ENCODE results near the gene RAMACL. TPM values are rescaled to one million over a fixed set of nuclear protein-coding genes. Genes with fewer than 3 reads are reported as not detected.
A peak's percentile ranks its signal among the peaks of the same experiment; 100 is the strongest.

RAMACL gene
- total RNA-seq, 1 experiment from 2014 or later, result 0.30 TPM

DNA sequence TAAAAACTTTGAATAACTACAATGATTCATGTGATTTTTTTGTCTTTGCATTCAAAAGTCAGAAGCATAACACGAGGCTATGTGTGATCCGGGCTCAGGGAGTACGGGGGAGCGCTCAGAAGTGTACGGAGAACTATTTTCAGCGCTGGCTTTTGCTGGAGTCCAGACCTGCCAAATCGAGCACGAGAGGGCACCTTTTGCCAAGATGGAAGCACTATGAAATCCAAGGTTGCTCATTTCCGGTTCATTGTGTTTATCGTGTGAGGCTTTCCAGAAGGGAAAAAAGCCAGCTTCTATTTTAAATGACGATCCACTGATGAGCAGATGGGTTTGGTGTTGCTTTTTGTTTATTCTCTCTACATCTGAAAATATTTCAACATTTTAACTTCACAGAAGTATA is 11.3 kb downstream of the RAMACL start:
- DNase-seq (ENCODE audit: low read depth), result peak; percentile 62

GRCh38 chr6:166573511-166574216 is 12.8 kb downstream of the RAMACL start:
- DNase-seq (ENCODE audit: low read depth), result no peak

DNA sequence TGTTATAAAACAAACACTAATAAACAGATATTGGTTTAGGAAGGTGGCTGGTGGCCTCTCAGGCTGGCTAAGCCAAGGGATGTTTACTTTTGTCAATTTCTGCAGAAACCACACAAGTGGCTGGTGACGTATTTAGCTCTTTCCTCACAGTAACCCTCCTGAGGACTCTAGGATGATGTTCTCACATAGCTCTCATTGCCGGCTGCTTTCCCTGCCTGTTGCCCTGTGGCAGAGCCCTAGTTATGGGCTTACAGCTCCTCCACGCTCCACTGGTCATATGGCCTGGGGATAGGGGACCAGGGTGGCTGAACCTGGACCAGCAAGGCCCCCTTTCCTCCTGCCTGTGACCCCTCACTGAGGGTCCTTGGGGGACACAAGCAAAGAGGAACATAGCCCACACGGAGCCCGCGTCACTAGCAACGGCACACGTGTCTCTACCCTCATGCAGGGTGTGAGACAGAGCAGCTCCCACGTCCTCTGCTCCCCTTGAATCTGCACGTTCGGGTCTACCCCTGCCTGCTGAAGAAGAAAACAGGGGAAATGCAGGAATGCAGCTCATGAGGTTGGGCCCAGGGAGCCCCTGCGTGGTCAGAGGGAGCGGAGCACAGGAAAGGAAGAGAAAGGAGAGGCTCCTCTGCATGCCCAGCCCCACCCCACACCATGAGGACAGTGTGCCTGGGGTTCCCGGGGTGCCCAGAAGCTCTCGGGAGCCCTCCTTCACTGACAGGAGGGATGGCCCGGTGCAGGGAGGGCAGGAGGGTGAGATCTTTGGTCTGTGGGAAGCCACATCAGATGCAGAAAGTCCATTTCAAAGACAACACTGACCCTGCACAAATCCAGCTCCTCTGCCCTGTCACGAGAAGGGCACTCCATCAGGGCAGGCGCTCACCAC is 13.9 kb downstream of the RAMACL start:
- DNase-seq (ENCODE audit: low read depth), result peak; percentile 75

- DNase-seq (ENCODE audit: low read depth), result no peak
Observed at GRCh38 chr6:166570929-166571713, 15.4 kb downstream of the RAMACL start.

DNA sequence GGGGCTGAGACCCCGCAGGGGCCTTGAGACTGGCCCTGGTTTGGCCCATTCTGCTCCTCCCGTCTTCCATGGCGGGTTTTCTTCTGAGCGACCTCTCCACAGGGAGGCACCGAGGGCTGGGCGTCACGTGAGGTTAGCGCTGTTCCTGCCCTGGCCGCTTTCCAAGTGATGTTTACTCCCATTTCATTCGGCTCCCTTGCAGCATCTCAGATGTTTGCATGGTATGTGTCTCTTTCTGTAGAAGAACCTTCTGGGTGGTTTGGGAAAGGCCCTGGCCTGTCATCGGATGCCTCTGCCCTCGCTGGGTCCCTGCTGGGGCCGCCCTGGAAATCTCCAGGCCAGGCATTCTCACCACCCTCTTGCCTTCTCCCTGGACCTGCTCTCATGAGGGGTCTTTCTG is 17.3 kb downstream of the RAMACL start:
- no peak for DNase-seq (ENCODE audit: low read depth)

DNA sequence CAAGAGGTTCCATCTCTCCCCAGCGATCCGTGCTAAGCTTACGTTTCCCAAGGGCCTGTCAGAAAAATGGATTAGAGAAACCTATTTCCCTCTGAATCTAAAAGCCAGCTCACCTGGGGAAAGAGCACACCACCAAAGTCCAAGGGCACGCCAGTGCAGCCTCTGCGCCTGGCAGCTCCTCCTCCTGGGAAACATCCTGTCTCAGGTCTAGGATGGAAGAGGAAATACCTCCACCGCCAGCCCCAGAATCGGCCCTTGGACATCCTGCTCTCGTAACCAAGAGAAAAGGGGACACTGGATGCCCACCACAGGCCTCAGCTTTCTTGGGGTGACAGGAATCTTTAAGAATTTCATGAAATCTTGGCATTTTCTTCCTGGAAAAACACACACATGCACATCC is 18.7 kb downstream of the RAMACL start:
- DNase-seq (ENCODE audit: low read depth), result no peak

GRCh38 chr6:166567107-166567506 is 19.4 kb downstream of the RAMACL start:
- peak; percentile 92 for DNase-seq (ENCODE audit: low read depth)

- DNase-seq (ENCODE audit: low read depth), result no peak
Observed at GRCh38 chr6:166566026-166567011, 20.2 kb downstream of the RAMACL start.

DNA sequence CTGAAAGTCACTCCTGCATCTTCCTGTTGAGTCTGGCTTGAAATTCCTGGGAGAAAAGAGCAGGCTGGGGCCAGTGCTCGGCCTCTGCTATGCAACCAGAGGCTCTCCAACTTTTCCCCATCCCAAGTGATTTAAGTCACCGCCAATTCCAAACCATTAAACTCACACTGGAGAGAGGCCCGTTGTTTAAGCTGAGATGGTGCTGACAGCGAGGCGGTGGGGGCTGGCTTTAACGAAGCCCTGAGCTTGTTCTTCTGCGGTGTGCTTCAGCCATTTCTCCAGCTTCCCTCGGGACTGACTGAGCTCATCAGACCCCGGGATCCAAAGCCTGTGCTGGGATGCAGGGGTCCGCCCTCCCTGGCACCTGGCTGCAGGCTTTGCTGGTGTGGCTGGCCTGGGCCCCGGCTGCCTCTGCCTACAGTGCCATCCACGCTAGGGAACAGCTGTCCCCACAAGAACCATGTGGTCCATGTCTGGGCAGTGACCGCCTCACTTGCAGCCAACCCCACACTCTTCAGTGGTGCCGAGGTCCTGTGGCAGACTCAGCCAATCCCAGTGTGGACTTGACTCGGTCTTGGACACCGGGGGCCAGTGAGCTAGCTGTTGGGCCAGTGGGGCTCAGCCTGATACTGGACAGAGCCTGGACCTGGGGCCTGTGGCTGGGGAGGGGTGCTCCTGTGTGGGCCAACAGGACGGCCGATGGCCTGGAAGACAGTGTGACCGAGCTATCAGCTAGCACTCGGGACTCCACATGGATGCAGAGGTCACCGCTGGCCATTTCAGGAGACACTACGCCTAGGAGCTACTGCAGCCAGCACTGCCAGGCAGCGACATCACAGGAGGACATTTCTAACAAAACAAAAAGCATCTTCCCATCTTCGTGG is 21.2 kb downstream of the RAMACL start:
- DNase-seq (ENCODE audit: low read depth), result no peak

DNA sequence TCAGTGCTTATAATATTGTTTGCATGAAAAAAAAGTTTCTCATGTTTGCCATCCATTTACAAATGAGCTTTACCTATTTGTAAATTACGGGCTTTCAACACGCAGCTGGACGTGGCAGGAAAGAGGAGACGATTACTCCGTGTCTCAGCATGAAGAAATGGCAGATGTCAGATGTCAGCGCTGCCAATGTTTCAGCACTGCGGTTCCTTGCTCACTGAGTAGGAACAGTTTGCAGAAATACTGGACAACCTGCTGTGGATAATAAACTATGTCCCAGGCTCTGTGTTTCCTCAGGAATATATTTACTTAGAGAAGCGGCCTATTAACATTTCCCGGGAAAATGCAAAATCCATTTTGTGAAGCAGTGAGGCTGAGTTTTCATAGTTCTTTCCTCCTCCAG is 22.7 kb downstream of the RAMACL start:
- DNase-seq (ENCODE audit: low read depth), result no peak

DNA sequence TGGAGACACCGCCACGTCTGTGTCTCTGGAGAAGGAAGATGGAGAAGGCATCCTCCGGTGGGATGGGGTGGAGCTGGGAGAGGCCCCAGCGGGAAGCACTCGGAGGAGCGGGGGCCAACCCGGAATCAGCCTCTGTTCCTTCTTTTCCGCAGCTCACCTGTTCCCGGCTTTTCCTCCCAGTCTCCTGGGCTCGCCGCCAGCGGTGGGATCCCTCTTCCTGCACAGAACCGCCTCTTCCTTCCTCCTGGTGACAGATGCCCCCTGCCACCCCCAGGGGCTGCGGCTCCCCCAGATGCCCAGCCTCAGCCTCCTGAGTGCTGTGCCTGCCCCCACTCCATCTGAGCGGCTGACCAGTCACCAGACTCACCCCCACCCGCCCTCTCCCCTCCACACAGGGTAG is 23.3 kb downstream of the RAMACL start:
- DNase-seq (ENCODE audit: low read depth), result no peak

- no peak for DNase-seq (ENCODE audit: low read depth)
Observed at GRCh38 chr6:166562726-166563125, 23.8 kb downstream of the RAMACL start.

DNA sequence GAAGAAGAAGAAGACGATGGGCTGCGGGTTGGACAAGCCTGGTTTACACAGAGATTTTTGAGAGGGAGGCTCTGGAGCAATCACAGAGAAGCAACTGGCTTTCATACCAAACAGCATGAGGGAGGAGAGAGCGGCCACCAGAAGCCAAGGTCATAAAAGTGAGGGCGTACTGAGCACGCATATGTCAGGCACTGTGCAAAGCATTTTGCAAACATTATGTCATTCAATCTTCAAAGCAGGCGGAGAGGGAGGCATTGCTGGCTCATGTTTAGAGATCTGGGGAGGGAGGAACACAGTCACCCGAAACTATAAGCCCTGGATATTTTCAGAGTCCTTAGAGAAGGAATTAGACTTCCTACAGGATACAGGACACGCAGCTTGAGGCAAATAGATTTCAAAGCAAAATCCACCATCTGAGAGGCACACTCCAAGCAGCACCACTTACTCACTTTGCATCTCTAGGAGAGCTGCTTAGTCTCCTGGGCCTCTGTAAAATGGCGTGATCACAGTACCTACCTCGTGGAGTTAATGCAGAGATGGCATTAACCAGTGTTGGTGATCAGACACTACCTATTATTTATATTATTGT is 24.6 kb downstream of the RAMACL start:
- no peak for DNase-seq (ENCODE audit: low read depth)

DNA sequence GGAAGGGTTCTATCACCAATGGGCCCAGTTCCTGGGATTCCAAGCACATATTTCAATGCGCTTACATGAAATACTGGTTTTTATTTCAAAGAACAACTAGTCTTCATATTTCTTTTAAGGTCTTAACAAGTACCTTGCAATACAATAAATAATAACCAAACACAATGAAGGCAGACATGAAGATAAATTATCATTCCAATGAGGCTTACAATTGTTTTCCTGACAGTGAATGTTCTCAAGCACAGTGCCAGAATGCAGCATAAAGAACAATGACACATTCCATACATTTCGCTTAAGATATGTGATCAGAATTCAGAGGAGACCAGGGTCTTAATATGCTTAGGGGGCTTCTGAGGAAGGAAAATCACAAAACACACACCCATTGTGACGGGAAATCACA is 26.3 kb downstream of the RAMACL start:
- no peak for DNase-seq (ENCODE audit: low read depth)

GRCh38 chr6:166559662-166560061 is 26.8 kb downstream of the RAMACL start:
- DNase-seq (ENCODE audit: low read depth), result no peak

- peak; percentile 42 for DNase-seq (ENCODE audit: low read depth)
Observed at GRCh38 chr6:166559211-166559610, 27.3 kb downstream of the RAMACL start.

GRCh38 chr6:166558156-166559005 is 28.1 kb downstream of the RAMACL start:
- DNase-seq (ENCODE audit: low read depth), result no peak

DNA sequence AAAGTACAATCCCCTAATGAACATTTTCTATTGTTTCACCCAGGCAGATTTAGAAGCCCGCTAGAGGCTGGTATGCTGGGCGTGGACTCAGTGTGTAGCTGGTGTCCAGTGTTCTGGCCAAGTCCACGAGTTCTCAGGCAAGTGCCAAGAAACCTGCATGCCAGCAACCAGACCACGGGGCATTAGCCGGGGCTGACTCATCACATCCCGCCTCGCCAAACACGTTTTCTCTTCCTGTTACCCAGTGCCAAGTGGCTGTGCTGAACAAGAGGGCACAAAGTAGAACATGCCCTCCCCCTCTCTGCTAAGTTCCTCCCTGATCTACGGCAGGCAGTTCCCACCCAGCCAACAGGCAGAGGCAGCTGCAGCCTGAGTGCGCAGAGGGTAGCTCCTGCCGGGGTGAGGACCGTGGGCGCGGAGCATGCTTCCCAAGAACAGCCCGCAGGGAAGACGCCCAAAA is 29.6 kb downstream of the RAMACL start:
- DNase-seq (ENCODE audit: low read depth), result peak; percentile 96

GRCh38 chr6:166556336-166556735 is 30.1 kb downstream of the RAMACL start:
- DNase-seq (ENCODE audit: low read depth), result peak; percentile 14

Data from M059J (cell line).